ENCODE measurements around the gene SLC6A13.

- no peak for TF ChIP-seq CTCF (IDR thresholded peaks at IDR 0.05; ENCODE audit: poor library complexity)
- TF ChIP-seq EZH2 (IDR thresholded peaks at IDR 0.05; ENCODE audit: borderline replicate concordance) = no peak
- no peak for TF ChIP-seq EZH2phosphoT487 (IDR thresholded peaks at IDR 0.05; ENCODE audit: low read depth, severe bottlenecking, unreplicated experiment)
Measured at GRCh38 chr12:177336-177979, 85.2 kb downstream of the SLC6A13 start.
